GM06990 (cell line): Measurements from ENCODE around the gene MPDU1.

Experiments
- DNase-seq: peaks from one replicate; pipeline ENCODE4 v3.0.0-alpha.2; 2011; ENCODE audit not compliant: insufficient read length; ENCODE audit errors: extremely low read depth
- H3K27me3 ChIP-seq: replicated peaks from 2 replicates; pipeline ENCODE4 v1.6.0; 2011; ENCODE audit warnings: low read length; ENCODE audit not compliant: control insufficient read depth, insufficient read depth
- H3K36me3 ChIP-seq: 2 replicates; pipeline ENCODE4 v1.5.1; 2011; ENCODE audit warnings: low read length; ENCODE audit not compliant: control insufficient read depth, insufficient read depth
- H3K4me3 ChIP-seq: replicated peaks from 2 replicates; pipeline ENCODE4 v1.5.1; 2011; ENCODE audit warnings: low read depth, mild to moderate bottlenecking, control low read depth, low read length
- TF ChIP-seq, protein P1 (sequence below): IDR thresholded peaks from 2 replicates; pipeline ENCODE4 v1.5.1; 2011; ENCODE audit warnings: low read length, control low read depth, mild to moderate bottlenecking, inconsistent platforms; ENCODE audit not compliant: insufficient read depth, poor library complexity, severe bottlenecking

MPDU1 gene

DNA sequence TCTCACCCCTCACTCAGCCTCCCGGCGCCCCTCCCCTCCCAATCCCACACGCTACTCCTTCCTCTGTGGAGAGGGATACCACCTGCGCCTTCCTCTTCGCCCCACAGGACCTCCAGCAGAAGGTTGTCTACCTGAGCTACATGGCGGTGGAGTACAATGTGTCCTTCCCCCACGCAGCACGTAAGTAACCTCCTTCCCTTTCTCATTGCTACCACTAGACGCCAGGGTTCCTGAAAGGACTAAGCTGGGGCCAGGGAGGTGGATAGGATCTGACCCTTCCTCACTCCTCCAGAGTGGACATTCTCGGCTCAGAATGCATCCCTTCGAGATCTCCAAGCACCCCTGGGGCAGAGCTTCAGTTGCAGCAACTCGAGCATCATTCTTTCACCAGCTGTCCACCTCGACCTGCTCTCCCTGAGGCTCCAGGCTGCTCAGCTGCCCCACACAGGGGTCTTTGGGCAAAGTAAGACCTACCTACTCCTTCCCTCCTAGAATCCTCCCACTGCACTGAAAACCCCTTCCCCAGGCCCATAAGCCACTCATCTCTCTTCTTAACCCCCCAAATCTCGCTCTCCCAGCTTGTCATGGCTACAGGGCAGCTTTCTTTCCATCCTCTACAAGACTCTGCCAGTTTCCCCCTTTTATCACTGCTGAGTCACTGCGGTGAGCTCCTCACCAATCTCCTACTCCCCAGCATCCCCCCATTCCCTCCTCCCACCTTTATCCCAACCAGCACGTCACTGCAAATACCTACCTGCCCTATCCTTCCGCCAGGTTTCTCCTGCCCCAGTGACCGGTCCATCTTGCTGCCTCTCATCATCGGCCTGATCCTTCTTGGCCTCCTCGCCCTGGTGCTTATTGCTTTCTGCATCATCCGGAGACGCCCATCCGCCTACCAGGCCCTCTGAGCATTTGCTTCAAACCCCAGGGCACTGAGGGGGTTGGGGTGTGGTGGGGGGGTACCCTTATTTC, 2.8 kb upstream of the MPDU1 start:
- peaks cover 24% of the 10 kb centered on the region for H3K36me3 ChIP-seq
- H3K4me3 ChIP-seq = no peak overlapping the region
- TF ChIP-seq, protein P1, sequence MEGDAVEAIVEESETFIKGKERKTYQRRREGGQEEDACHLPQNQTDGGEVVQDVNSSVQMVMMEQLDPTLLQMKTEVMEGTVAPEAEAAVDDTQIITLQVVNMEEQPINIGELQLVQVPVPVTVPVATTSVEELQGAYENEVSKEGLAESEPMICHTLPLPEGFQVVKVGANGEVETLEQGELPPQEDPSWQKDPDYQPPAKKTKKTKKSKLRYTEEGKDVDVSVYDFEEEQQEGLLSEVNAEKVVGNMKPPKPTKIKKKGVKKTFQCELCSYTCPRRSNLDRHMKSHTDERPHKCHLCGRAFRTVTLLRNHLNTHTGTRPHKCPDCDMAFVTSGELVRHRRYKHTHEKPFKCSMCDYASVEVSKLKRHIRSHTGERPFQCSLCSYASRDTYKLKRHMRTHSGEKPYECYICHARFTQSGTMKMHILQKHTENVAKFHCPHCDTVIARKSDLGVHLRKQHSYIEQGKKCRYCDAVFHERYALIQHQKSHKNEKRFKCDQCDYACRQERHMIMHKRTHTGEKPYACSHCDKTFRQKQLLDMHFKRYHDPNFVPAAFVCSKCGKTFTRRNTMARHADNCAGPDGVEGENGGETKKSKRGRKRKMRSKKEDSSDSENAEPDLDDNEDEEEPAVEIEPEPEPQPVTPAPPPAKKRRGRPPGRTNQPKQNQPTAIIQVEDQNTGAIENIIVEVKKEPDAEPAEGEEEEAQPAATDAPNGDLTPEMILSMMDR = no peak
- no peak for DNase-seq
- H3K27me3 ChIP-seq = no peaks in the 10 kb centered on the region

GRCh38 chr17:7582396-7583252, 1.0 kb upstream of the MPDU1 start:
- Histone ChIP-seq H3K4me3 (peak overlapping the region; percentile 90), H3K27me3 (no peaks in the 10 kb centered on the region), H3K36me3 (peaks cover 17% of the 10 kb centered on the region)
- DNase-seq = no peak
- TF ChIP-seq, protein P1 = no peak

DNA sequence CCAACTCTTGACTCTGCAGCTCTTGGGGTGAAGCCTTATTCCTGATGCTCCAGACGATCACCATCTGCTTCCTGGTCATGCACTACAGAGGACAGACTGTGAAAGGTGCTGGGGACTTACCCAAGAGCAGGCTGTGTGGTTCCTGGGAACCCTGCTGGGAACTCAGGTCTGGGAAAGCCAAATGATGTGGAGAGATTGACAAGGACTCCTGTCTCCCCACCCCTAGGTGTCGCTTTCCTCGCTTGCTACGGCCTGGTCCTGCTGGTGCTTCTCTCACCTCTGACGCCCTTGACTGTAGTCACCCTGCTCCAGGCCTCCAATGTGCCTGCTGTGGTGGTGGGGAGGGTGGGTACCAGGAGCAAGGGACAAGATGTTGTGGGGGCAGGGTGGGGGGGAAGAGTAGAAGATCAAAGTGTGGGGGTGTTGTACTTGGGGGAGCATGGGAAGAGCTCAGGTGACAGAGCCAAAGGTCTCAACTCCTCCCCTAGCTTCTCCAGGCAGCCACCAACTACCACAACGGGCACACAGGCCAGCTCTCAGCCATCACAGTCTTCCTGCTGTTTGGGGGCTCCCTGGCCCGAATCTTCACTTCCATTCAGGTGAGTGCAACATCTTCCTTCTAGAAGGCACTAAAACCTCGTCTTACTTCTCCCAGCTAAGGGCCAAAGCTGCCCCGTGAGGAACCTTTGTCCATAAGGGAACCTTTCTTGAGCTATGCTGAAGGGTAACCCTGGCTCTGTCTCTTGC, 3.2 kb downstream of the MPDU1 start:
- Histone ChIP-seq H3K27me3 (no peaks in the 10 kb centered on the region), H3K36me3 (peaks cover 21% of the 10 kb centered on the region), H3K4me3 (no peak overlapping the region)
- TF ChIP-seq, protein P1 = peak; percentile 22
- DNase-seq = no peak

GRCh38 chr17:7587420-7588151, 3.9 kb downstream of the MPDU1 start:
- peaks cover 23% of the 10 kb centered on the region for H3K36me3 ChIP-seq

More at GRCh38 chr17:7587420-7588151, 3.9 kb downstream of the MPDU1 start:
- TF ChIP-seq, protein P1 = no peak
- Histone ChIP-seq H3K4me3 (no peak overlapping the region), H3K27me3 (no peaks in the 10 kb centered on the region)
- DNase-seq = no peak
